Psoas muscle (tissue), 8 donors: ENCODE data around the gene GLRX. TPM values are rescaled to one million over a fixed set of nuclear protein-coding genes. Genes with fewer than 3 reads are reported as not detected.

ENCODE experiments used
- ATAC-seq, 4 donors: fragments of 200-7000 bp; cut with Tn5 transposase; one replicate each; pipeline ENCODE4 v1.9.1; 2020; ENCODE audit warnings: moderate library complexity in 3 of 4, mild to moderate bottlenecking in 2 of 4
- DNase-seq, 2 donors: peaks; one replicate each; pipeline ENCODE4 v3.0.0-alpha.2; 2020
- H3K27ac ChIP-seq: fragments of 200-600 bp; one replicate; pipeline ENCODE4 v1.8.0; 2022
- H3K27me3 ChIP-seq, 3 donors: fragments of 200-600 bp in 1 of 3; one replicate each; pipeline versions ENCODE4 v1.6.1 to v1.8.0; 2013 to 2022; ENCODE audit warnings: low read length in 2 of 3, mild to moderate bottlenecking in 2 of 3, moderate library complexity in 1 of 3; ENCODE audit not compliant: insufficient read depth in 3 of 3
- H3K36me3 ChIP-seq, 2 donors: fragments of 200-600 bp in 1 of 2; one replicate each; pipeline versions ENCODE4 v1.6.1 to v1.8.0; 2013 to 2022; ENCODE audit warnings: low read depth in 1 of 2, mild to moderate bottlenecking in 1 of 2, moderate library complexity in 1 of 2; ENCODE audit not compliant: insufficient read depth in 1 of 2
- H3K4me1 ChIP-seq: fragments of 200-600 bp; one replicate; pipeline ENCODE4 v1.8.0; 2022
- H3K4me3 ChIP-seq: fragments of 200-600 bp; one replicate; pipeline ENCODE4 v1.8.0; 2022; ENCODE audit warnings: mild to moderate bottlenecking
- H3K9me3 ChIP-seq: fragments of 200-600 bp; one replicate; pipeline ENCODE4 v1.8.0; 2022
- WGBS, 3 donors: extraction: QIAGEN DNeasy Blood & Tissue Kit; methylation state at CpG; one replicate each; pipeline versions ENCODE4 v1.1.6 to v1.1.7; 2013; 5-methylcytosine and 5-hydroxymethylcytosine counted together
- intact Hi-C, 2 donors: fragments of 100-400 bp; cut with DNase I; formaldehyde crosslinking; loops; one replicate each; pipeline versions ENCODE4 v1.11.0 to v1.14.2; 2022
- polyA plus RNA-seq, 3 donors: library from polyadenylated mRNA; stranded (reverse); fragments of 200-250 nt; gene quantifications; one replicate each; pipeline ENCODE4 v1.2.3, GENCODE V29; 2013
- total RNA-seq, 4 donors: library from RNA; stranded (reverse); fragmentation: NEBNext Ultra II Directional in 2 of 4; extraction: Animal tissue kit (Norgen Biotek cat#: 25700) in 2 of 4; gene quantifications; one replicate each; pipeline versions ENCODE4 v1.2.1 to v1.2.4, GENCODE V29; 2021 to 2023
- TF ChIP-seq, protein P1 (sequence below): fragments of 200-600 bp; IDR thresholded peaks from one replicate; pipeline ENCODE4 v1.8.0; 2022; ENCODE audit warnings: antibody characterized with exemption
- donor health status: healthy with polysubstance abuse.
- donor health status: DM: no; HTN: no; CAD: no; lungs with moderate emphysema.
- donor health status: Bipolar disorder and iron deficiency.
- donor health status: healthy.
- donor health status: DM: yes; HTN: yes; CAD: no.
- donor health status: DM: no; HTN: no; CAD: no.
- donor health status: DM: no; HTN: no; CAD: no.
- donor health status: DM: yes; HTN: yes; CAD: no.

Gene GLRX
- total and polyA plus RNA-seq, 7 donors = 131 to 3,024 (median 888) TPM

GRCh38 chr5:95863383-95863757 is 40.8 kb upstream of the GLRX start:
- ATAC-seq = peak in 3 of 4 donors; percentile 11 to 32 (median 15)
- Histone ChIP-seq H3K4me3 (peak overlapping the region; percentile 44), H3K4me1 (peaks cover 46% of the 10 kb centered on the region), H3K36me3 (no peaks in the 10 kb centered on the region), H3K27ac (peak overlapping the region; percentile 87), H3K27me3 (no peaks in the 10 kb centered on the region), H3K9me3 (no peaks in the 10 kb centered on the region)
- no peak for DNase-seq
- WGBS, 3 donors = 50 to 79% (median 55%) methylated on average over 4 of the region's 4 CpGs
- TF ChIP-seq, protein P1, sequence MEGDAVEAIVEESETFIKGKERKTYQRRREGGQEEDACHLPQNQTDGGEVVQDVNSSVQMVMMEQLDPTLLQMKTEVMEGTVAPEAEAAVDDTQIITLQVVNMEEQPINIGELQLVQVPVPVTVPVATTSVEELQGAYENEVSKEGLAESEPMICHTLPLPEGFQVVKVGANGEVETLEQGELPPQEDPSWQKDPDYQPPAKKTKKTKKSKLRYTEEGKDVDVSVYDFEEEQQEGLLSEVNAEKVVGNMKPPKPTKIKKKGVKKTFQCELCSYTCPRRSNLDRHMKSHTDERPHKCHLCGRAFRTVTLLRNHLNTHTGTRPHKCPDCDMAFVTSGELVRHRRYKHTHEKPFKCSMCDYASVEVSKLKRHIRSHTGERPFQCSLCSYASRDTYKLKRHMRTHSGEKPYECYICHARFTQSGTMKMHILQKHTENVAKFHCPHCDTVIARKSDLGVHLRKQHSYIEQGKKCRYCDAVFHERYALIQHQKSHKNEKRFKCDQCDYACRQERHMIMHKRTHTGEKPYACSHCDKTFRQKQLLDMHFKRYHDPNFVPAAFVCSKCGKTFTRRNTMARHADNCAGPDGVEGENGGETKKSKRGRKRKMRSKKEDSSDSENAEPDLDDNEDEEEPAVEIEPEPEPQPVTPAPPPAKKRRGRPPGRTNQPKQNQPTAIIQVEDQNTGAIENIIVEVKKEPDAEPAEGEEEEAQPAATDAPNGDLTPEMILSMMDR = no peak
- intact Hi-C loops = loop anchor here in 1 of 2 donors (10.0 kb wide), 1 partner anchor 391 kb away; no protein-coding TSS in a partner anchor

- H3K9me3 ChIP-seq = no peaks in the 10 kb centered on the region
- intact Hi-C loops = loop anchor here in 1 of 2 donors (10.0 kb wide), 1 partner anchor 392 kb away; no protein-coding TSS in a partner anchor
- TF ChIP-seq, protein P1 = no peak
- H3K27me3 ChIP-seq = no peaks in the 10 kb centered on the region
- WGBS, 3 donors = 74 to 86% (median 83%) methylated on average over 8 of the region's 8 CpGs
- H3K4me3 ChIP-seq = no peak overlapping the region
- ATAC-seq (no peak), DNase-seq (no peak)
- H3K36me3 ChIP-seq = no peaks in the 10 kb centered on the region
- H3K4me1 ChIP-seq = peaks cover 51% of the 10 kb centered on the region
- peak overlapping the region; percentile 87 for H3K27ac ChIP-seq
Measured at GRCh38 chr5:95862671-95863382, 40.3 kb upstream of the GLRX start.

GRCh38 chr5:95861864-95862561 is 39.5 kb upstream of the GLRX start:
- Histone ChIP-seq H3K9me3 (no peaks in the 10 kb centered on the region), H3K27ac (peak overlapping the region; percentile 87), H3K4me1 (peaks cover 59% of the 10 kb centered on the region), H3K27me3 (no peaks in the 10 kb centered on the region), H3K36me3 (no peaks in the 10 kb centered on the region), H3K4me3 (no peak overlapping the region)
- DNase-seq = no peak
- WGBS, 3 donors = 76 to 88% (median 83%) methylated on average over 8 of the region's 8 CpGs
- TF ChIP-seq, protein P1 = no peak
- intact Hi-C loops = loop anchor here in 1 of 2 donors (1.0 to 10.0 kb wide), 2 partner anchors 99 to 393 kb away; partner anchors contain the start of gene ELL2
- ATAC-seq = no peak

DNA sequence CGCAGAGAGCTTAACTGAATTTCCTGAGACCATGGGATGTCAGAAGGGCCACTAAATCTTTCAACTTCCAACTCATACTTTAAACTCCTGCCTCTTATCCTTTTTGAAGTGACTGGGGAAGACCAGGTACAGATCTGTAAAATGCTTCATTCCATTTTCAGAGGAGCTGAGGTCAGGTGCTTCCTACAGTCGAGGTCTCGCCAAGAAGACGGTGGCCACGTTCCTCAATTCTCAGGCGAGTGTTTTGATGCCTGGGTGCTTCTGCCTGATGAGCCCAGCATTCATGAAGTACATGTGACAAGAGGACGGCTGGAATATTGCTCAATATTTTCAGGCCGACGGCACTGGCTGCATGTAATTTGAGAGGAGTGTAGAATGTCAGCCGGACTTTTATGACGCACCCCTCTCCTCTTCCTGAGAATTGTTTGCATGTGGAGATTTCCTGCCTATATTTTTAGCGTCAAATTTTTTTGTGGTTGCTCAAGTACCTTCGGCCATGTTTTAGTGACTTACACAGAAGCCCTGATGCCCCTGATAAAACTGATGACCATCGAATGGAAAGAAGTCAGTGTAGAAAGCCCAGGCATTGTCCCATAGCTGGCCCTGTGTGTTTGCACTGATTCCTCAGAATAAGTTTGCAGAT is 38.8 kb upstream of the GLRX start:
- WGBS, 3 donors = 9 to 11% (median 10%) methylated on average over 14 of the region's 14 CpGs
- ATAC-seq = peak; percentile 62 to 71 (median 66)

More for the DNA sequence above, 38.8 kb upstream of the GLRX start:
- H3K4me3 ChIP-seq = no peak overlapping the region
- no peaks in the 10 kb centered on the region for H3K36me3 ChIP-seq
- H3K27me3 ChIP-seq = no peaks in the 10 kb centered on the region
- TF ChIP-seq, protein P1 = no peak
- peak overlapping the region; percentile 87 for H3K27ac ChIP-seq
- intact Hi-C loops = loop anchor here in 1 of 2 donors (1.0 to 10.0 kb wide), 2 partner anchors 100 to 393 kb away; partner anchors contain the start of gene ELL2
- H3K4me1 ChIP-seq = peaks cover 62% of the 10 kb centered on the region
- DNase-seq = peak; percentile 62 to 79
- no peaks in the 10 kb centered on the region for H3K9me3 ChIP-seq
